Coronary artery (tissue), 2 donors: ENCODE measurements around the gene MSI2.

Source experiments
- DNase-seq: peaks from one replicate; pipeline ENCODE4 v3.0.0-alpha.2; 2017; ENCODE audit warnings: low spot score
- H3K27ac ChIP-seq, 2 donors: fragments of 200-600 bp; sonication (generic); one replicate each; pipeline ENCODE4 v1.5.1; 2016 to 2019
- H3K4me3 ChIP-seq: fragments of 200-600 bp; sonication (generic); 2 replicates; pipeline ENCODE4 v1.5.1; 2016; ENCODE audit warnings: mild to moderate bottlenecking, moderate library complexity
- CTCF ChIP-seq: fragments of 200-600 bp; sonication (generic); IDR thresholded peaks from one replicate; pipeline ENCODE4 v1.5.1; 2019; ENCODE audit warnings: antibody characterized with exemption

The MSI2 gene

GRCh38 chr17:57330587-57330986 is 74.3 kb downstream of the MSI2 start:
- Histone ChIP-seq H3K27ac (peak overlapping the region in 1 of 2 donors; percentile 18), H3K4me3 (no peak overlapping the region)
- no peak for TF ChIP-seq CTCF
- no peak for DNase-seq

DNA sequence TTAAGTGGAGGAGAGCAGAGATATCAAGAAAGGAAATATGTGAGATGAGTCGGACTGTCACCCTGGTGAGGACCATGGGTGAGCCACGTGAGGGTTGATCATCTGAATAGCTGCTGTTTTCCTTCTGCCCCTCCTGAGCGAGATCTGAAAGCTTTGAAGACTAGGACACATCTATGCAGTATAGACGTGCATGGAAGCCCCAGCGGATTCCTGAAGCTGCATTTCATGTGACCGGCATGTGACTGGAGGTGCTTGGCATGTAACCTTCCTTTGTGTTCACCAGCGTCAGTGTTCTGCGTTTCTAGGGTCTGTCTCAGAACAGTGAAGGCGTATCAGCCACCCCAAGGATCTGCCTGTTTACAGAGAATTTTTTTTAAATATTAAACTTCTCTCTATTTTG is 75.1 kb downstream of the MSI2 start:
- Histone ChIP-seq H3K27ac (no peak overlapping the region), H3K4me3 (no peak overlapping the region)
- DNase-seq, result no peak
- TF ChIP-seq CTCF, result no peak

DNA sequence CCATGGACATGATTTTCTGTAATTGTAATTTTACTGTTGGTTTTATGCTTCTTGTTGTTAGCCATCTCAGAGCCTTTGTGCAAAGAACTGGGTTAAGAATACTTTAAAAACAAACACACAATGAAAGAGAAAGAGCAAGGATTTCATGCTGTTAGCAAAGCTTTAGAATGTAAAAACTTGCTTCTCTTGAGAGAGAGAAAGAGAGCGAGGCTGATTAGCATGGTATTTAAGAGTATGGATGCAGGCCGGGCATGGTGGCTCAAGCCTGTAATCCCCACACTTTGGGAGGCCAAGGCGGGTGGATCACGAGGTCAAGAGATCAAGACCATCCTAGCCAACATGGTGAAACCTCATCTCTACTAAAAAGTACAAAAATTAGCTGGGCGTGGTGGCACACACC is 76.2 kb downstream of the MSI2 start:
- no peak overlapping the region for H3K27ac ChIP-seq
- no peak for DNase-seq
- no peak overlapping the region for H3K4me3 ChIP-seq
- TF ChIP-seq CTCF, result no peak

GRCh38 chr17:57335195-57335792 is 79.0 kb downstream of the MSI2 start:
- no peak for TF ChIP-seq CTCF
- H3K4me3 ChIP-seq, result no peak overlapping the region
- DNase-seq, result no peak
- H3K27ac ChIP-seq, result no peak overlapping the region

GRCh38 chr17:57337390-57337789 is 81.1 kb downstream of the MSI2 start:
- TF ChIP-seq CTCF, result no peak
- Histone ChIP-seq H3K27ac (no peak overlapping the region), H3K4me3 (no peak overlapping the region)
- no peak for DNase-seq

- no peak for DNase-seq
- Histone ChIP-seq H3K4me3 (no peak overlapping the region), H3K27ac (no peak overlapping the region)
- TF ChIP-seq CTCF, result no peak
These were observed 82.1 kb downstream of the MSI2 start for GRCh38 chr17:57338257-57338914.
